NOMO-1 treated with DMSO at 0.1 percent for 48 hours (cell line): ENCODE data around the gene DNAH14.
A peak's percentile ranks its signal among the peaks of the same experiment; 100 is the strongest.
"Not testable (repeated sequence)": the region's sequence is repeated elsewhere in the genome, so short reads cannot be mapped to it uniquely, and the experiment has no call there.

ENCODE experiments used
- DNase-seq: peaks from one replicate; lab custom pipeline; 2025; ENCODE audit not compliant: unreplicated experiment; lab: John Stamatoyannopoulos, UW

The DNAH14 gene

GRCh38 chr1:224921354-224921753 lies 8.1 kb upstream of the DNAH14 start:
- DNase-seq = no peak

GRCh38 chr1:224922404-224923164 lies 6.9 kb upstream of the DNAH14 start:
- peak; percentile 39 for DNase-seq

DNA sequence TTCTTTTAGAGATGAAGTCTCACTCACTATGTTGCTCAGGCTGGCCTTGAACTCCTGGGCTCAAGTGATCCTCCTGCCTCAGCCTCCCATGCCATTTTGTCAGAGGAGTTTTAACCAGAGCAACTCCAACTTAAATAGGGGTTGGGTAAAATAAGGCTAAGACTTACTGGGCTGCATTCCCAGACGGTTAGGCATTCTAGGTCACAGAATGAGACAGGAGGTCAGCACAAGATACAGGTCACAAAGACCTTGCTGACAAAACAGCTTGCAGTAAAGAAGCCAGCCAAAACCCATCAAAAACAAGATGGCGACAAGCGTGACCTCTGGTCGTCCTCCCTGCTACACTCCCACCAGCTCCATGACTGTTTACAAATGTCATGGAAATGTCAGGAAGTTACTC lies 5.7 kb upstream of the DNAH14 start:
- no peak for DNase-seq

GRCh38 chr1:224927631-224928030 lies 1.8 kb upstream of the DNAH14 start:
- DNase-seq = not testable (repeated sequence)

- DNase-seq = no peak
These were observed 569 bp upstream of the DNAH14 start for GRCh38 chr1:224928906-224929305.

- DNase-seq = no peak
These were observed 2.1 kb downstream of the DNAH14 start for GRCh38 chr1:224931605-224932004.

- no peak for DNase-seq
These were observed 3.3 kb downstream of the DNAH14 start for GRCh38 chr1:224932607-224933249.

DNA sequence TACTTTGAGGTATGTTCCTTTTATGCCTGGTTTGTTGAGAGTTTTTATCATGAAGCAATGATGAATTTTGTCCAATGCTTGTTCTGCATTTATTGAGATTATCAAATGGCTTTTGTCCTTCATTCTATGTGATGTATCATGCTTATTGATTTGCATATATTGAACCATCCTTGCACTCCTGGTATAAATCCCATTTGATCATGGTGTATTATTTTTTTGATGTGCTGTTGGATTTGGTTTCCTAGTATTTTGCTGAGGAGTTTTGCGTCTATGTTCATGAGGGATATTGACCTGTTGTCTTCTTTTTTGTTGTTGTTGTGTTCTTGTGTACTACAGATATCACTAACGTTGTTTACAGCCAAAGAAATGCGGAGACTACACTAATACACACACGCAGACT lies 4.1 kb downstream of the DNAH14 start:
- no peak for DNase-seq

DNA sequence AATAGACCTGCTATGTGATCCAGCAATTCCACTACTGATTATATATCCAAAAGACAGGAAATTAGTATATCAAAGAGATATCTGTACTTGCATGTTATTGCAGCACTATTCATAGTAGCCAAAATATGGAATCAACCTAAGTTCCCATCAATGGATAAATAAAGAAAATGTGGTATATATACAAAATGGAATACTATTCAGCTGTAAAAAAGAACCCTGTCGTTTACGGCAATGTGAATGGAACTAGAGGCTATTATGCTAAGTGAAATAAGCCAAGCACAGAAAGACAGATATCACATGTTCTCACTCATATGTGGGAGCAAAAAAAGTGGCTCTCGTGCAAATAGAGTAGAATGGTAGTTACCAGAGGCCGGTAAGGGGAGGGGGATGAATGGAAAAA lies 9.2 kb downstream of the DNAH14 start:
- DNase-seq = no peak

- no peak for DNase-seq
These were observed 10.5 kb downstream of the DNAH14 start for GRCh38 chr1:224939844-224940425.

- DNase-seq = not testable (repeated sequence)
These were observed 11.3 kb downstream of the DNAH14 start for GRCh38 chr1:224940735-224941134.

DNA sequence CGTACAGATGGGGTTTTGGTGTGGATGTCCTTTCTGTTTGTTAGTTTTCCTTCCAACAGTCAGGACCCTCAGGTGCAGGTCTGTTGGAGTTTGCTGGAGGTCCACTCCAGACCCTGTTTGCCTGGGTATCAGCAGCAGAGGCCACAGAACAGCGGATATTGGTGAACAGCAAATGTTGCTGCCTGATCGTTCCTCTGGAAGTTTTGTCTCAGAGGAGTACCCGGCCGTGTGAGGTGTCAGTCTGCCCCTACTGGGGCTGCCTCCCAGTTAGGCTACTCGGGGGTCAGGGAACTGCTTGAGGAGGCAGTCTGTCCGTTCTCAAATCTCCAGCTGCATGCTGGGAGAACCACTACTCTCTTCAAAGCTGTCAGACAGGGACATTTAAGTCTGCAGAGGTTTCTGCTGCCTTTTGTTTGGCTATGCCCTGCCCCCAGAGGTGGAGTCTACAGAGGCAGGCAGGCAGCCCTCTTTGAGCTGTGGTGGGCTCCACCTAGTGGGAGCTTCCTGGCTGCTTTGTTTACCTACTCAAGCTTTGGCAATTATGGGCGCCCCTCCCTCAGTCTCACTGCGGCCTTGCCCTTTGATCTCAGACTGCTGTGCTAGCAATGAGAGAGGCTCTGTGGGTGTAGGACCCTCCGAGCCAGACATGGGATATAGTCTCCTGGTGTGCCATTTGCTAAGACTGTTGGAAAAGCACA lies 16.3 kb downstream of the DNAH14 start:
- DNase-seq = not testable (repeated sequence)

GRCh38 chr1:224946349-224946691 lies 16.8 kb downstream of the DNAH14 start:
- DNase-seq = not testable (repeated sequence)

DNA sequence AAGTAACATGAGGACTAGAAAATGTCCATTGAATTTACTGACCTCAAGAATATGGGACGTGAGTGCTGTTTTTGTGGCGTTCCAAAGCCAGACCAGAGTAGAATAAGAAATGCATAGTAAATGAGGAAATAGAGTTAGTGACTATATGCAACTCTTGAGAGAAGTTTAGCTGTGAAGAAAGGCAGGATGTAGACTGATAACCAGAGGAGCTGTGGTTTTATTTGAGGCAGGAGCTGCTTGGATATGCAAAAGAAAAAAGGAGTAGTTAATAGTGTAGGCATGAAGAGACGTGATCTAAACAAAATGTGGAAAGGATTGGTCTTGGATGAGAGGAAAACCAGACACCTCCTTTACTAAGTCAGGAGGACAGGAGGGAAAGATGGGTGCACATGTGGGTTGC lies 28.2 kb downstream of the DNAH14 start:
- DNase-seq = no peak

DNA sequence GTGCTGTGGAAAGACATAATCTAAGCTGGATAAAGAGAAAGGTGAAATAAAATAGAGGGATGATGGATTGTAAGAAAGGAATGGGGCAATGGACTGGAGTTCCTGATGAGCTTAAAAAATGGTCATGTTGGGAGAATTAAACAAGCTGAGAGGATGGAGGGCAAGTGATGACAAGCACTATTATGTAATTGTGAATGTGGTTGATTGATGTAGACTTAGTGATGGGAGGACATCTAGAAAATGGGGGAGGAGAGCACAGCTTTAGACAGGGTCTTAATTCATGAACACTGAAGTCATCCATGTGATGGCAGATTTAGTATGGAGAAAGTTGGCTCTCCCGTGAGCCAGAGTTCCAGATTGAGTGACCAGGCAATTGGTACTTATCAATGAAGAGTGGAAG lies 29.0 kb downstream of the DNAH14 start:
- DNase-seq = no peak

DNA sequence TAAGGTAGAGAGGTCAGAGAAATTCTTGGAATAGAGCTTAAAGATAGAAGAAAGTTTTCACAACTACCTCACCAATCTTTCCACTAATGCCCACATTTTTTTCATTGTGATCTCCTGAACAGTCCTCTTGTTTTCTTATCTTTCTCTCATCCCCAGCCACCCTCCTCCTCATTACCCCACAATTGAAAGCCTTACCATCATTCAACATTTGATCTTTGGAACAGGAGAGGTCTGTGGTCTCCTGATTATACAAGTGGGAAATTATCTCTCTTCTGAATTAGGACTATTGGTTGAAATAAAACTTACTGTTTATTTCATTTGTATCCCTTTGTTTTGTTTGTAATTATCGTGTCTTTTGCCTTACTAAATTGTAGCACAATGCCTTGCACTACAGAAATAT lies 29.6 kb downstream of the DNAH14 start:
- DNase-seq = no peak

GRCh38 chr1:224959656-224960055 lies 30.2 kb downstream of the DNAH14 start:
- no peak for DNase-seq

DNA sequence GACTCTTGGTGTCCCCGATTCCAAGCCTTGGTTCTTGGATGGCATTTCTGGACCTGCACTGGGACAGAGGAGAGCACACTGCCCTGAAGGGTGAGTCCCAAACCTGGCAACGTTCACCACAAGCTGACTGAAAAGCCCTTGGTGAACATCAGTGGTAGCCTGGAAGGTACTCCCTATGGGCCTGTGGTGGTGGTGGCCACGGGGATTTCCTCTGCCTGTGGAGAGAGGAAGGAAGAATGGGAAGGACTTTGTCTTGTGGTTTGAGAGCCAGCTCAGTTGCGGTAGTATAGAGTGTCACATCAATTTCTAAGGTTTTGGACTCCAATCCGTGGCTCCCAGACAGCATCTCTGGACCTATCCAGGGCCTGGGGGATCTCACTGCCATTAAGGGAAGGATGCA lies 50.7 kb downstream of the DNAH14 start:
- no peak for DNase-seq

DNA sequence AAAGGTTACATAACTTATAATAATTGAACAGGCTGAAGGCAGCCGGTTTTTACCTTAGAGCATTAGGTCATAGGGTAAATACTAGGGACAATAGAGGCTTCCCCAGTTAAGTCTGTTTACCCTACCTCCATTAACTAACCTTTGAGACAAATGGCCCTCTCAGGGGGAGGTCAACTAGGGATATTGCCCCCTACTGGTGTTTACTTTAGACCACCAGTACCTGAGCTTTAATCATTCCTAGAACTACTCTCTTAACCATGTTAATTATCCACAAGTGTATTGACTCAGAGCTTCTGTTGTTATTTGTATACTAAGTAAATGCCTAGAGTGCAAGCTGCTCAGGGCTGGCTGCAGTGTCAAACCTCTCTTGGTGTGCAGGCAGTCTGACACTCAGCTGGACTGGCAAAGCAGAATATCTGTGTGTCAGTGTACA lies 52.5 kb downstream of the DNAH14 start:
- not testable (repeated sequence) for DNase-seq

- DNase-seq = no peak
These were observed 58.6 kb downstream of the DNAH14 start for GRCh38 chr1:224988042-224988441.

DNA sequence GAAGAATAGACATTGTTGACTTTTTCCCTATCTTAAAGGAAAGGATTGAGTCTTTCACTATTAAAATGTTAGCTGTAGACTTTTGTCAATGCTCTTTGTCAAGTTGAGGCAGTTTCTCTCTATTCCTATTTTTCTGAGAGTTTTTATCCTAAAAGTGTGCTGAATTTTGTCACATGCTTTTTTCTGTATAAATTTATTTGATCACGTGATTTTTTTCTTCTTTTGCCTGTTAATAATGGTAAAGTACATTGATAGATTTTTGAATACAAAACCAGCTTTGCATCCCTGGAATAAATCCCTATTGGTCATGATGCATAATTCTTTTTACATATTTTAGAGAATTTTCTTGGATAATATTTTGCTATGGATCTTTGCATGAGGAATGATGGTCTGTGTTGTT lies 60.1 kb downstream of the DNAH14 start:
- no peak for DNase-seq

DNA sequence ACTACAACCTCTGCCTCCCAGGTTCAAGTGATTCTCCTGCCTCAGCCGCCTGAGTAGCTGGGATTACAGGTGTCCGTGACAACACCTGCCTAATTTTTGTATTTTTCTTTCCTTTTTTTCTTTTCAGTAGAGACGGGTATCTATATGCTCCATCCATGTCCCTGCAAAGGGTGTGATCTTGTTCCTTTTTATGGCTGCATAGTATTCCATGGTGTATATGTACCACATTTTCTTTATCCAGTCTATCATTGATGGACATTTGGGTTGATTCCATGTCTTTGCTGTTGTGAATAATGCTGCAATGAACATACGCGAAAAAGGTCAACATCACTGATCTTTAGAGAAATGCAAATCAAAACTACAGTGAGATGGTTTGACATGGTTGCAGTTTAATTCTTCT lies 62.1 kb downstream of the DNAH14 start:
- DNase-seq = not testable (repeated sequence)
